ENCODE results near the gene ABCA5. TPM values are rescaled to one million over a fixed set of nuclear protein-coding genes. Genes with fewer than 3 reads are reported as not detected.
A peak's percentile ranks its signal among the peaks of the same experiment; 100 is the strongest.

Gene ABCA5
- total and polyA plus RNA-seq, 10 of the 15 experiments (the other 5 are each of a cell fraction or from before 2014, with no cell fraction given) = 11.8 to 31.1 (median 18.1) TPM

GRCh38 chr17:69325518-69326376 is 1.2 kb downstream of the ABCA5 start:
- Histone ChIP-seq H3K4me3 (peak overlapping the region; percentile 76), H3K36me3 (ENCODE audit: control insufficient read depth in 2 of 2, insufficient read depth in 2 of 2, low read length in 1 of 2) (peaks cover 0 to 4% of the 10 kb centered on the region in 2 experiments; a peak in 1 of 4 replicates), H3K4me1 (ENCODE audit: control insufficient read depth, insufficient read depth, low read length) (no peaks in the 10 kb centered on the region), H3K27ac (ENCODE audit: control insufficient read depth, insufficient read depth) (peak overlapping the region; percentile 71), H3K27me3 (replicated peaks in 1 of 2; ENCODE audit: control insufficient read depth in 2 of 2, insufficient read depth in 2 of 2, low read length in 1 of 2) (no peaks in the 10 kb centered on the region), H3K4me2 (ENCODE audit: control insufficient read depth, insufficient read depth) (peak overlapping the region; percentile 72), H3K9ac (ENCODE audit: control insufficient read depth, insufficient read depth, low read length) (peak overlapping the region; percentile 88), H4K20me1 (ENCODE audit: control insufficient read depth, insufficient read depth) (no peaks in the 10 kb centered on the region), H3K9me3 (replicated peaks; ENCODE audit: control insufficient read depth, insufficient read depth, low read length) (no peaks in the 10 kb centered on the region; the same call in 2 of the 3 replicates), H3K79me2 (ENCODE audit: control insufficient read depth, insufficient read depth, low read length) (peaks cover 32% of the 10 kb centered on the region), H2AFZ (ENCODE audit: control insufficient read depth, low read depth, low read length) (peak overlapping the region; percentile 82)
- ChIA-PET CTCF (interaction anchor here (1.2 to 1.6 kb wide), 3 partner anchors 9 to 531 kb away, joined by 3 to 5 read pairs (median 4); no protein-coding TSS in a partner anchor), RAD21 (ENCODE audit: unreplicated experiment) (interaction anchor here (1.0 to 1.6 kb wide), 6 partner anchors 9 to 552 kb away, joined by 3 to 4 read pairs (median 3); no protein-coding TSS in a partner anchor), SMC1A (ENCODE audit: uncharacterized antibody, unreplicated experiment) (interaction anchor here (0.8 to 3.6 kb wide), 7 partner anchors 12 to 177 kb away, joined by 3 to 24 read pairs (median 4); partner anchors contain the start of gene MAP2K6), POLR2A (interaction anchor here (0.6 to 1.6 kb wide), 10 partner anchors 10 to 879 kb away, joined by 3 to 8 read pairs (median 4); partner anchors contain the start of gene MAP2K6)
- intact Hi-C loops (cut with micrococcal nuclease; ENCODE audit: unreplicated experiment) = loop anchor here (5.0 kb wide), 1 partner anchor 67 kb away; no protein-coding TSS in a partner anchor
- peak; percentile 18 for TF ChIP-seq SMAD1 (IDR thresholded peaks at IDR 0.05; ENCODE audit: low read depth, partially characterized antibody)
- no peak for TF ChIP-seq ASH2L (IDR thresholded peaks at IDR 0.05; ENCODE audit: borderline replicate concordance, low read depth)
- TF ChIP-seq JUND (IDR thresholded peaks at IDR 0.05; ENCODE audit: low read depth, low read length) = no peak
- in situ Hi-C loops (cut with MboI) = loop anchor here (5.0 kb wide), 1 partner anchor 192 kb away; no protein-coding TSS in a partner anchor
- WGBS (ENCODE audit: insufficient coverage, insufficient replicate concordance, low lambda C conversion rate, missing lambda C conversion rate) = 64% methylated on average over 15 of the region's 15 CpGs
- FAIRE-seq (no peak), DNase-seq (ENCODE audit: low read depth, low spot score) (no peak), ATAC-seq (no peak)
- BruUV-seq (replicated peaks) = no TSS peak

GRCh38 chr17:69323806-69324205 is 3.1 kb downstream of the ABCA5 start:
- SMC1A ChIA-PET (ENCODE audit: uncharacterized antibody, unreplicated experiment) = interaction anchor here (1.1 to 3.6 kb wide), 2 partner anchors 10 to 589 kb away, joined by 3 to 24 read pairs; no protein-coding TSS in a partner anchor
- POLR2A ChIA-PET = interaction anchor here (0.6 kb wide), 1 partner anchor 1037 kb away, joined by 4 read pairs; no protein-coding TSS in a partner anchor
- DNase-seq (ENCODE audit: low read depth, low spot score) (no peak), FAIRE-seq (no peak), ATAC-seq (no peak)
- H3K9me3 ChIP-seq (replicated peaks; ENCODE audit: control insufficient read depth, insufficient read depth, low read length) = no peaks in the 10 kb centered on the region
- BruUV-seq (replicated peaks) = no TSS peak
- in situ Hi-C loops (cut with MboI) = no loop called here
- H3K4me2 ChIP-seq (ENCODE audit: control insufficient read depth, insufficient read depth) = peak overlapping the region; percentile 15; the same call in 1 of the 2 replicates
- WGBS (ENCODE audit: insufficient coverage, insufficient replicate concordance, low lambda C conversion rate, missing lambda C conversion rate) = 0% methylated on average over 1 of the region's 1 CpG
- H3K4me1 ChIP-seq (ENCODE audit: control insufficient read depth, insufficient read depth, low read length) = no peaks in the 10 kb centered on the region
- CTCF ChIA-PET = interaction anchor here (0.6 to 1.4 kb wide), 2 partner anchors 35 to 1337 kb away, joined by 3 read pairs; no protein-coding TSS in a partner anchor
- peaks cover 32% of the 10 kb centered on the region for H3K79me2 ChIP-seq (ENCODE audit: control insufficient read depth, insufficient read depth, low read length)
- RAD21 ChIA-PET (ENCODE audit: unreplicated experiment) = no interaction called here
- H2AFZ ChIP-seq (ENCODE audit: control insufficient read depth, low read depth, low read length) = no peak overlapping the region
- H3K36me3 ChIP-seq (ENCODE audit: control insufficient read depth in 2 of 2, insufficient read depth in 2 of 2, low read length in 1 of 2) = peaks cover 0 to 4% of the 10 kb centered on the region in 2 experiments; a peak in 1 of 4 replicates
- no peaks in the 10 kb centered on the region for H3K27me3 ChIP-seq (replicated peaks in 1 of 2; ENCODE audit: control insufficient read depth in 2 of 2, insufficient read depth in 2 of 2, low read length in 1 of 2)
- no peak overlapping the region for H3K27ac ChIP-seq (ENCODE audit: control insufficient read depth, insufficient read depth)
- H3K4me3 ChIP-seq = 0 out of 2 replicates have a peak overlapping the region, but pooled peaks have one; percentile 7
- intact Hi-C loops (cut with micrococcal nuclease; ENCODE audit: unreplicated experiment) = no loop called here
- H3K9ac ChIP-seq (ENCODE audit: control insufficient read depth, insufficient read depth, low read length) = no peak overlapping the region
- no peaks in the 10 kb centered on the region for H4K20me1 ChIP-seq (ENCODE audit: control insufficient read depth, insufficient read depth)
- TF ChIP-seq CREM (IDR thresholded peaks at IDR 0.05; ENCODE audit: low read depth) (no peak), BACH1 (IDR thresholded peaks at IDR 0.05; ENCODE audit: borderline replicate concordance) (no peak), TARDBP (IDR thresholded peaks at IDR 0.05; ENCODE audit: borderline replicate concordance) (no peak), CHD4 (IDR thresholded peaks at IDR 0.05) (no peak), BMI1 (IDR thresholded peaks at IDR 0.05; ENCODE audit: borderline replicate concordance) (no peak), KAT2A (conservative IDR thresholded peaks at IDR 0.05; ENCODE audit: control insufficient read depth, low read depth, low read length) (no peak), IKZF2 (IDR thresholded peaks at IDR 0.05) (no peak), SPI1 (IDR thresholded peaks at IDR 0.05; ENCODE audit: borderline replicate concordance, insufficient read depth, low read depth, low read length) (peak; percentile 34; the same call in 1 of the 2 replicates), ZNF274 (IDR thresholded peaks at IDR 0.05; ENCODE audit: insufficient read depth, insufficient read length) (no peak)

Data from GM12878 (cell line).